Gastroesophageal sphincter (tissue), 4 donors: ENCODE results near the gene AK5. TPM values are rescaled to one million over a fixed set of nuclear protein-coding genes. Genes with fewer than 3 reads are reported as not detected.

Experiments used
- ATAC-seq: fragments of 150-250 bp; one replicate; pipeline ENCODE4 v1.9.1; 2016; ENCODE audit warnings: mild to moderate bottlenecking, moderate library complexity
- H3K27ac ChIP-seq, 4 donors: fragments of 200-600 bp; sonication (generic) in 3 of 4; 1 replicate in 3 of 4; 2 replicates in 1 of 4; pipeline ENCODE4 v1.5.1; 2016 to 2019
- H3K27me3 ChIP-seq: fragments of 200-600 bp; sonication (generic); one replicate; pipeline ENCODE4 v1.5.1; 2019
- H3K36me3 ChIP-seq, 2 donors: fragments of 200-600 bp; sonication (generic); one replicate each; pipeline ENCODE4 v1.5.1; 2019; ENCODE audit warnings: control low read depth in 1 of 2
- H3K4me1 ChIP-seq, 3 donors: fragments of 200-600 bp; sonication (generic); 1 replicate in 2 of 3; 2 replicates in 1 of 3; pipeline ENCODE4 v1.5.1; 2016 to 2019; ENCODE audit warnings: control low read depth in 2 of 3
- H3K4me3 ChIP-seq, 2 donors: fragments of 200-600 bp; sonication (generic); one replicate each; pipeline ENCODE4 v1.5.1; 2019; ENCODE audit warnings: mild to moderate bottlenecking in 1 of 2, moderate library complexity in 1 of 2
- H3K9me3 ChIP-seq, 3 donors: fragments of 200-600 bp; sonication (generic); one replicate each; pipeline ENCODE4 v1.5.1; 2017 to 2019; ENCODE audit warnings: control low read depth in 2 of 3
- EP300 ChIP-seq: sonication (generic); formaldehyde crosslinking; IDR thresholded peaks from one replicate; pipeline ENCODE4 v1.6.1; 2017; ENCODE audit warnings: antibody characterized with exemption, mild to moderate bottlenecking
- POLR2A ChIP-seq, 2 donors: fragments of 450-650 bp; IDR thresholded peaks; one replicate each; pipeline ENCODE4 v1.6.1; 2017; ENCODE audit warnings: antibody characterized with exemption in 2 of 2, mild to moderate bottlenecking in 2 of 2, moderate library complexity in 1 of 2
- POLR2AphosphoS5 ChIP-seq: sonication (generic); formaldehyde crosslinking; IDR thresholded peaks from one replicate; pipeline ENCODE4 v1.6.1; 2017; ENCODE audit warnings: antibody characterized with exemption
- WGBS, 2 donors: methylation state at CpG; one replicate each; pipeline ENCODE4 v1.1.5; 2018; ENCODE audit warnings: low coverage in 1 of 2; 5-methylcytosine and 5-hydroxymethylcytosine counted together
- total RNA-seq, 4 donors: library from RNA; depleted of rRNA; stranded (reverse); fragments of >200 nt; gene quantifications; one replicate each; pipeline ENCODE4 v1.1.0, GENCODE V29; 2016
- TF ChIP-seq, protein P1 (sequence below), 4 experiments: fragments of 200-600 bp in 2 of 4; fragments of 450-650 bp in 2 of 4; sonication (generic) in 1 of 4; IDR thresholded peaks; one replicate each; pipeline ENCODE4 v1.5.1; 2017 to 2019; ENCODE audit warnings: antibody characterized with exemption in 4 of 4, mild to moderate bottlenecking in 2 of 4, moderate library complexity in 2 of 4

AK5 gene
- total RNA-seq, 4 donors from 2014 or later, result 0.67 to 5.3 (median 2.7) TPM

DNA sequence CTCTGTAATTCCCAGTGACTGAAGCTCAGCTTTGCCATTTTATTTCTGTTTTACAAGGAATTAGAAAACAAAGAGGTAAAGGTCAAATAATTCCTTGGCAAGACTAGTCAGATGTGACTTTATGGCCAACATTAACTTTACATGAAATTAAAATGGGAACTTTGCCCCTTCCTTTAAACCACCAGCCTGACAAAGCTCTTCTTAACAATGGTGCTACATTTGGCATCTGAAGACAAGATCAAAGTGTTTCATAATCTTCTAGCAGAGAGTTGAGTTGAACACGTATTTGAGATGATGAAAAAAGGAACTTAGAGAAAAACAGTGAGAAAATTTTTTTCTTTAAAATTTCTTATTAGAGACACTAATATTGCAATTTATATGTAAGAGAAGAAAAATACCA is 193.8 kb downstream of the AK5 start:
- ATAC-seq, result no peak
- peaks cover 0 to 8% (median 0%) of the 10 kb centered on the region in 3 donors for H3K9me3 ChIP-seq
- no peak overlapping the region for H3K27ac ChIP-seq
- H3K4me1 ChIP-seq, result no peaks in the 10 kb centered on the region
- H3K36me3 ChIP-seq, result no peaks in the 10 kb centered on the region
- H3K4me3 ChIP-seq, result no peak overlapping the region
- WGBS, 2 donors, result 29 to 53% methylated on average over 1 of the region's 1 CpG
- no peaks in the 10 kb centered on the region for H3K27me3 ChIP-seq
- TF ChIP-seq EP300, result no peak
- TF ChIP-seq, protein P1, sequence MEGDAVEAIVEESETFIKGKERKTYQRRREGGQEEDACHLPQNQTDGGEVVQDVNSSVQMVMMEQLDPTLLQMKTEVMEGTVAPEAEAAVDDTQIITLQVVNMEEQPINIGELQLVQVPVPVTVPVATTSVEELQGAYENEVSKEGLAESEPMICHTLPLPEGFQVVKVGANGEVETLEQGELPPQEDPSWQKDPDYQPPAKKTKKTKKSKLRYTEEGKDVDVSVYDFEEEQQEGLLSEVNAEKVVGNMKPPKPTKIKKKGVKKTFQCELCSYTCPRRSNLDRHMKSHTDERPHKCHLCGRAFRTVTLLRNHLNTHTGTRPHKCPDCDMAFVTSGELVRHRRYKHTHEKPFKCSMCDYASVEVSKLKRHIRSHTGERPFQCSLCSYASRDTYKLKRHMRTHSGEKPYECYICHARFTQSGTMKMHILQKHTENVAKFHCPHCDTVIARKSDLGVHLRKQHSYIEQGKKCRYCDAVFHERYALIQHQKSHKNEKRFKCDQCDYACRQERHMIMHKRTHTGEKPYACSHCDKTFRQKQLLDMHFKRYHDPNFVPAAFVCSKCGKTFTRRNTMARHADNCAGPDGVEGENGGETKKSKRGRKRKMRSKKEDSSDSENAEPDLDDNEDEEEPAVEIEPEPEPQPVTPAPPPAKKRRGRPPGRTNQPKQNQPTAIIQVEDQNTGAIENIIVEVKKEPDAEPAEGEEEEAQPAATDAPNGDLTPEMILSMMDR (IDR thresholded peaks at IDR 0.05), result no peak
- no peak for TF ChIP-seq POLR2A (IDR thresholded peaks at IDR 0.05)

DNA sequence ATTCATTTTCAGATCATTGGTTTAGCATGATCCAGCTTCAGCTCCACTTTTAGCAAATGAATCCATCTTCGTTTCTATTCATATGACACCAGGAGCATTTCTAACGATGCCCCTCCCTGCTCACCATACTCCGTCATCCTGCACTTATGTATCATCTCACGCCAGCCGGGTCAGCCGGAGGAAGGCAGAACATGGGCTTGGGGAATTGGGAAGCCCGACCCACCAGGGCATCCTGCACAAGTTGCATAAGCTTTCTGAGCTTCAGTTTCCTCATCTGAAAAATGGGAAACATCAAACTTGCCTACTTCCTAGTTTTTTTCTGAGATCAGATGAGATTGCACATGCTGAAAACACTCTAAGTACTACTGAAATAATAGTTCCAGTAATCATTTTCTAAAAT is 194.7 kb downstream of the AK5 start:
- Histone ChIP-seq H3K4me1 (no peaks in the 10 kb centered on the region), H3K27me3 (no peaks in the 10 kb centered on the region), H3K9me3 (peaks cover 0 to 8% (median 0%) of the 10 kb centered on the region in 3 donors), H3K27ac (no peak overlapping the region), H3K4me3 (no peak overlapping the region), H3K36me3 (no peaks in the 10 kb centered on the region)
- no peak for ATAC-seq
- WGBS, 2 donors, result 46 to 67% methylated on average over 2 to 5 of the region's 7 CpGs
- TF ChIP-seq POLR2AphosphoS5 (no peak), EP300 (no peak), POLR2A (IDR thresholded peaks at IDR 0.05) (no peak)
- TF ChIP-seq, protein P1 (IDR thresholded peaks at IDR 0.05), result no peak

DNA sequence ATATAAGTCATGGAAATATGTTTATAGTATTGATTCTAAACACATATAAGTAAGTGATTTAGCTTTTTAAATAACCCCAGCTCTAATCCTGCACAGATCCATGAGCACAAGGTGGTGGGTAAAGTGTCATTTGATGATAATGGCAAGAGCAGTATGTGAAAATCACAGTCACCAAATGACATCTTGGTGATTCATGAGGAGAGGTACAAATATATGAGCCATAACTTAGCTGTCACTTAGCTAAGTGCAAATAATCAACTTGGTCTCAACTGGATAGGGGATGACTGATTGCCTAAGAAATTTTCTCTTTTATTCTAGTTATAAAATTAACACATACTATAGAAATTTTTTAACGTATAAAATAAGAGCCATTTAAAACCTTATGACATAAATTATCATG is 202.5 kb downstream of the AK5 start:
- Histone ChIP-seq H3K36me3 (no peaks in the 10 kb centered on the region), H3K27me3 (no peaks in the 10 kb centered on the region), H3K4me3 (no peak overlapping the region), H3K9me3 (no peaks in the 10 kb centered on the region), H3K4me1 (no peaks in the 10 kb centered on the region), H3K27ac (no peak overlapping the region)
- WGBS, 2 donors, result 50 to 68% methylated on average over 1 of the region's 1 CpG
- ATAC-seq, result no peak
- TF ChIP-seq POLR2A (IDR thresholded peaks at IDR 0.05), result no peak
- no peak for TF ChIP-seq POLR2AphosphoS5
- TF ChIP-seq EP300, result no peak
- TF ChIP-seq, protein P1 (IDR thresholded peaks at IDR 0.05), result no peak

DNA sequence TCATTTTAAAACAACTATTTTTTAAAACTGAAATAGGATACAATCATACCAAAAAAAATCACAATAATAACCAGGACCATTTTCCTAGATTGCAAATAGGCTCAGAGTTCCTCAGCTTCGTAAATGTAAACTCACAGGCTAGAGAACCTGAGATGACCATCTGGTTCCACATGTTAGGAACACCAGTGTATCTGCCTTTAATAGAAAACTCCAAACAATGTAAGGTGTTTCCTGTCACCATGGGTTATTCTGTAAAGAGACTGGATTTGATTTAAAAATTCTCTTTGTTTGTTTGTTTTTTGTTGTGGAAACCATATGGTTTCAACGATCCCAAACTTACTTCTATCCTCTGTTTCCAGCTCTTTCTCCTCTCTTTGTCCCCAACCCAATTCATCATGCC is 203.1 kb downstream of the AK5 start:
- Histone ChIP-seq H3K4me1 (no peaks in the 10 kb centered on the region), H3K9me3 (no peaks in the 10 kb centered on the region), H3K4me3 (no peak overlapping the region), H3K36me3 (no peaks in the 10 kb centered on the region), H3K27me3 (no peaks in the 10 kb centered on the region), H3K27ac (no peak overlapping the region)
- 16 to 45% methylated on average over 2 of the region's 2 CpGs for WGBS, 2 donors
- no peak for TF ChIP-seq EP300
- TF ChIP-seq POLR2AphosphoS5, result no peak
- TF ChIP-seq, protein P1 (IDR thresholded peaks at IDR 0.05), result no peak
- TF ChIP-seq POLR2A (IDR thresholded peaks at IDR 0.05), result no peak
- no peak for ATAC-seq

DNA sequence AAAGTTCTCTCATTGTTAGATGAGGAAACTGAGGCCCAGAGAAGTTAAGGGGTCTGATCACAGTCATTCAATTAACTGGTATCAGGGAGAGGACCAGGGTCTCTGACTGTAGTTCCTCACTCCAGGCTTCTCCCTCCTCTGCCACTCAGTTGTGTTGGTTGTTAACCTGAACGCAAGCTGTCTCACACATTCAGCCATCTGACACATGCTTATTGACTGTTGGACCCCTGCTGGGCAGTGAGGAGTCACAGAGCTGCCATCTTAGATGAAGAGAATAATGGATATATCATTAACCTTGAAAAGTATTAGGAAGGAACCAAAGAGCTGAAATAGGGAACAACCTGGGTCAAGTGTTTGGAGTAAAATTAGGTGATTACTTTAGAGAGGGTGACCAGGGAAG is 205.8 kb downstream of the AK5 start:
- no peaks in the 10 kb centered on the region for H3K4me1 ChIP-seq
- H3K36me3 ChIP-seq, result no peaks in the 10 kb centered on the region
- TF ChIP-seq POLR2AphosphoS5 (no peak), EP300 (no peak), POLR2A (IDR thresholded peaks at IDR 0.05) (no peak)
- TF ChIP-seq, protein P1 (IDR thresholded peaks at IDR 0.05), result no peak
- no peaks in the 10 kb centered on the region for H3K27me3 ChIP-seq
- 86 to 89% methylated on average over 1 of the region's 1 CpG for WGBS, 2 donors
- no peak overlapping the region for H3K4me3 ChIP-seq
- no peaks in the 10 kb centered on the region for H3K9me3 ChIP-seq
- no peak for ATAC-seq
- H3K27ac ChIP-seq, result no peak overlapping the region
